Neutrophil (primary cell): Measurements from ENCODE around the gene TRPT1.
"Not testable (repeated sequence)": the region's sequence is repeated elsewhere in the genome, so short reads cannot be mapped to it uniquely, and the experiment has no call there.

Source experiments
- H3K27ac ChIP-seq: fragments of 200-600 bp; sonication (generic); 2 replicates; pipeline ENCODE4 v1.5.1; 2016; ENCODE audit warnings: mild to moderate bottlenecking, moderate library complexity
- H3K27me3 ChIP-seq: fragments of 200-600 bp; sonication (generic); 2 replicates; pipeline ENCODE4 v1.6.0; 2016; ENCODE audit warnings: mild to moderate bottlenecking
- H3K36me3 ChIP-seq: fragments of 200-600 bp; sonication (generic); 2 replicates; pipeline ENCODE4 v1.5.1; 2017
- H3K4me1 ChIP-seq, 2 experiments: fragments of 200-600 bp in 1 of 2; sonication (generic) in 1 of 2; 1 replicate in 1 of 2; 2 replicates in 1 of 2; pipeline versions ENCODE4 v1.5.1 to v1.6.1; 2013 to 2016; ENCODE audit warnings: low read depth in 1 of 2, low read length in 1 of 2, mild to moderate bottlenecking in 1 of 2, moderate library complexity in 1 of 2; ENCODE audit not compliant: control insufficient read depth in 1 of 2, insufficient read depth in 1 of 2
- H3K4me3 ChIP-seq, 2 experiments: fragments of 200-600 bp in 1 of 2; sonication (generic) in 1 of 2; 1 replicate in 1 of 2; 2 replicates in 1 of 2; pipeline ENCODE4 v1.5.1; 2013 to 2016; ENCODE audit warnings: low read depth in 1 of 2, low read length in 1 of 2, mild to moderate bottlenecking in 1 of 2, moderate library complexity in 1 of 2
- H3K9me3 ChIP-seq: fragments of 200-600 bp; sonication (generic); 2 replicates; pipeline ENCODE4 v1.5.1; 2016
- TF ChIP-seq, protein P1 (sequence below): fragments of 200-600 bp; sonication (generic); IDR thresholded peaks from 2 replicates; pipeline ENCODE4 v1.5.1; 2016; ENCODE audit warnings: antibody characterized with exemption

Gene TRPT1

DNA sequence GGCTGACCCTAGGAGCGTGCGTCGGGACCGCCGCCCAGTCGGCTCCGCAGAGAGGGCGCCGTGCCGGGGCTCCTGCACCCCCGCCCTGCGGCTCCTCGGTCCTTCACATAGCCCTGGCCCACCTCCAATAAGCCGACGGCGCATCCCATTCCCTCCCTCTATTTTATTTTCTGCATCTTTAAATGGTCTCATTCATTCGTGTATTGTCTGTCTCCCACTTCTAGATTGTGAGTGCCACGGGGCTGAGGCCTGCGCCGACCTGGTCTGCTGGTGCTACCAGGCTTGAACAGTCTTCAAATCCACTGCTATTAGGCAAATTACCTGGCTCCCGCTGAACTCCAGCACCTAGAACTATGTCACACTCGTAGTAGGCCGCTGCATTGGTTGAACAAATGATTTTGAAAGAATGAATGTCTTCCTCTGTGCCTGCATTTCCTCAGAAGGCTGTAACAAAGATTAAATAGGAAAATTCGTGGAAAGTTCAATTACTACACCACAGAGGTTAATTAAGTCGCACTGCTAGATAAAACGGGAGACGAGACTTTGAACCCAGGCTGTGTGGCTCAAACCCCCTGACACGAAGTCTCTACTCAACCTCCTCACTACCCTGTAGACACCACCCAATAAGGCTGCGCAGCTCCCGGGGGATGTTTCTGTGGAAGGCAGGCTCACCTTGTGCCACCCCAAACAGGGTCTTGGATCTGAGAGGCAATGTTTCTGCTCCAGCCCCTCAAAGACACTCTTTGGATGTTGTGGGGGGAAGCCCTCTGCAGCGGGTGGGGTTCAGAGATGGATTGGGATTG, 21.9 kb upstream of the TRPT1 start:
- no peak overlapping the region for H3K27ac ChIP-seq
- no peaks in the 10 kb centered on the region for H3K9me3 ChIP-seq
- H3K4me3 ChIP-seq: peak overlapping the region; percentile 76 to 85
- H3K36me3 ChIP-seq: no peaks in the 10 kb centered on the region
- peaks cover 49 to 57% of the 10 kb centered on the region in 2 experiments for H3K4me1 ChIP-seq
- TF ChIP-seq, protein P1, sequence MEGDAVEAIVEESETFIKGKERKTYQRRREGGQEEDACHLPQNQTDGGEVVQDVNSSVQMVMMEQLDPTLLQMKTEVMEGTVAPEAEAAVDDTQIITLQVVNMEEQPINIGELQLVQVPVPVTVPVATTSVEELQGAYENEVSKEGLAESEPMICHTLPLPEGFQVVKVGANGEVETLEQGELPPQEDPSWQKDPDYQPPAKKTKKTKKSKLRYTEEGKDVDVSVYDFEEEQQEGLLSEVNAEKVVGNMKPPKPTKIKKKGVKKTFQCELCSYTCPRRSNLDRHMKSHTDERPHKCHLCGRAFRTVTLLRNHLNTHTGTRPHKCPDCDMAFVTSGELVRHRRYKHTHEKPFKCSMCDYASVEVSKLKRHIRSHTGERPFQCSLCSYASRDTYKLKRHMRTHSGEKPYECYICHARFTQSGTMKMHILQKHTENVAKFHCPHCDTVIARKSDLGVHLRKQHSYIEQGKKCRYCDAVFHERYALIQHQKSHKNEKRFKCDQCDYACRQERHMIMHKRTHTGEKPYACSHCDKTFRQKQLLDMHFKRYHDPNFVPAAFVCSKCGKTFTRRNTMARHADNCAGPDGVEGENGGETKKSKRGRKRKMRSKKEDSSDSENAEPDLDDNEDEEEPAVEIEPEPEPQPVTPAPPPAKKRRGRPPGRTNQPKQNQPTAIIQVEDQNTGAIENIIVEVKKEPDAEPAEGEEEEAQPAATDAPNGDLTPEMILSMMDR: no peak
- peaks cover 16% of the 10 kb centered on the region for H3K27me3 ChIP-seq

DNA sequence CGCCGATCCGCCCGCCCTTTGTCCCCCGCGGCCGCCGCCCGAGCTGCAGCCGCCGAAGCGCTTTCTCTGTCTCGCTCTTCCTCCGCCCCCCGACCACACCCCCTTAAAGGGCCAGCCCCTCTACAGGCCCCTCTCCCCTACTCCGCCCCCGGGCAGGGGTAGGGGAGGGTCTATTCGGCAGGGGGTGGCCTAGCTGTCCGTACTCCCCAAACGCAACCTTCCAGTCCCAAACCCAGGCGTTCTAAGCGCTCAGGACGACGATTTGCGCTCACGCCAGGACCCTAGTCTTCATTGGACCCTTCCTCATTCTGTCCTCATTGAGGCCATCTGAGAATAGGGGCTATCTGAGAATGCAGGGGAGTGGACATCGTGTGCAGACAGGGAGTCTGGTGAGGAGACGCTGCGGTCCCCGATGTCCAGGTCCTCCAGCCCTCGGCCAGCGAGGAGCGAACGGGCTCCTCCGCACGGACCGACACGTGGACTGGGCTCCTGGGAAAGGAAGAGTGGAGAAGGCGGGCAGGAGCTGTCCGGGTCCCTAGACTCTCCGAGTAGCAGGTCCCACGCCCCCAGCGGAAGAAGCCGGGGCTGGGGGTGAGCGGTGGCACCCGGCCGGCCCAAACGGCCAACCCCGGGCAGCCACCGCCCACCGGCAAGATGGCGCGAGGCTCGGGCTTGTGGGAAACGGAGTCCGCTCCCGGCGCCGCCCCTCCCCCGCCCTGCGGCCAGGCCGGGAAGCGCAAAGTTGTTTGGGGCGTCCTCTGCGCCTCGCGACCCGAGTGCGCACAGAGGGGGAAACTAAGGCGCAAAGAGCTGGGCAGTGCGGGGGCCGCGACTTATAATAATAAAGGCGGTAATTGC, 21.1 kb upstream of the TRPT1 start, which contains the start of gene PPP1R14B:
TSS of gene PPP1R14B (minus strand) at position 73 of the 858 bp plus-strand sequence. CDS start 270 bp downstream, outside the sequence.
- TF ChIP-seq, protein P1: peak; percentile 41
- Histone ChIP-seq H3K4me1 (peaks cover 50 to 57% of the 10 kb centered on the region in 2 experiments), H3K27ac (peak within 1 kb of the TSS; percentile 59), H3K27me3 (peaks cover 16% of the 10 kb centered on the region), H3K4me3 (peak within 1 kb of the TSS; percentile 76 to 85), H3K9me3 (no peaks in the 10 kb centered on the region), H3K36me3 (no peaks in the 10 kb centered on the region)

DNA sequence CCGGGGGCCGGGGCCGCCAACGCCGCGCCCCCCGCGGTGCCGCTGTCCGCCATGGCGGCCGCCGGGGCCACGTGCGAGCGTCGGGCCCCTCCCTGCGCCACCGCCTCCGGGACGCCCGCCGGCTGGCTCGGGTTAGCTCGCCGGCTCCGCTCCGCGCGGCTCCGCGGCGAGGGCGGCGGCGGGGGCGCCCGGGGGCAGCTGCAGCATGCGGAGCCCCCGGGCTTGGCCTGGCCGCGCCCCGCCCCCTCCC, 20.6 kb upstream of the TRPT1 start:
- not testable (repeated sequence) for H3K36me3 ChIP-seq, H3K27ac ChIP-seq, H3K9me3 ChIP-seq
- peak overlapping the region; percentile 76 to 85 for H3K4me3 ChIP-seq
- peaks cover 16% of the 10 kb centered on the region for H3K27me3 ChIP-seq
- H3K4me1 ChIP-seq: peaks cover 48 to 57% of the 10 kb centered on the region in 2 experiments

DNA sequence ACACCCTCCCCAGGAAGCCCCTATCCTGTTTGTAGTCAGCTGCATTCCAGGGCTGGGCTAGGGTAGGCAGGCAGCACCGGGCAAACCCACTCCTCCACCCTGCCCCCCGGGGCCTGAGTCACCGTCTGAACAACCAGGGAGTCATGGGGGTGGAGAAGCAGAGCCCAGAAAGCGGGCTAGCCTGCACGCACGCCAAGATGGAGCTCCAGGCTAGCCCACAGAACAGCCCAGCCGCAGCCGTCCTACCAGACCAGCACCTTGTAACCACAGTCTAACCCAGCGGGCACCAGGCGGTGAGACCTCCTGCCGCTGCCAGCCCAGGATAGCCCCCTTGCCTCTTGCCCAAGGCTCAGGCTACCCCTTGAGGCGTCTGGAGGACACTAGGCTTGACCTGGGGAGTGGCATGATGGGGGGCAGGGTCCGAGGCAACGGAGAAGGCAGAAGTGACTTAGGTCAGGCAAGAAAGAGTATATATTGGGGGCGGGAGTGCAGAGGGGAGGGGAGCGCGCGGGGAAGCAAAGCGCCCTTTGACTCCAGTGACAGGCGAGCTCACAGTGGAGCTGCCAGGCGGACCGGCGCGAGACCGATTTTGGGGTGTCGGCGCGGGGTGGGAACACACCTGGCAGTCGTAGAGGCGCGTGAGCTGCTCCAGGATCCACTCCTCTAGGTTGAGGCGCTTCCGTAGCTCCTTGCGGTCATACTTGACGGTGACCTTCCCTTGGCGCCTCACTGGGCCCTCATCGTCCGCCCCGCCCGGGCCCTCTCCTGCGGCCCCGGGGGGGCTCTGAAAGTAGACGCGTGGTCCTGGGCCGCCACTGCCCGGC, 20.0 kb upstream of the TRPT1 start:
- H3K27me3 ChIP-seq: peaks cover 16% of the 10 kb centered on the region
- TF ChIP-seq, protein P1: no peak
- H3K27ac ChIP-seq: peak overlapping the region; percentile 13
- peak overlapping the region; percentile 55 to 85 for H3K4me3 ChIP-seq
- no peaks in the 10 kb centered on the region for H3K36me3 ChIP-seq
- H3K4me1 ChIP-seq: peaks cover 47 to 58% of the 10 kb centered on the region in 2 experiments
- H3K9me3 ChIP-seq: no peaks in the 10 kb centered on the region

DNA sequence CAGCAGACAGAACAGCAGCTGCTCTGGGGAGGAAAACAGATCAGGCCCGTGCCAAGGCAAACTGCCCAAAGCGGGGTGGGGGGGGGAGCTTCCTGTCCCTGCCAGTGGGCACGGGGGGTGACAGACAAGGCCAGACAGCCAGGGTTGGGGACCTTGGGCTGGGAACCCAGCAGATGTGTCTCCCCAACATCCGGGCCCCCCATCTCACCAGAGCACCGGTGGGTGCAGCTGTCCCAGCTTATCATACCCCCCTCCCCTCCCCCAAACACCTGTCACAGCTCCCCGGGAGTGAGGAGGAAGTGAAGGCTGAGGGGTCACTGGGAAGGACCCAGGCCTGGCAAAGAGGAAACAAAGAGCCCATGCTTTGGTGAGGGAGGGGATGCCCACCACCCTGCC, 19.4 kb upstream of the TRPT1 start:
- Histone ChIP-seq H3K27me3 (peaks cover 11% of the 10 kb centered on the region), H3K36me3 (no peaks in the 10 kb centered on the region), H3K4me1 (peaks cover 44 to 58% of the 10 kb centered on the region in 2 experiments), H3K9me3 (no peaks in the 10 kb centered on the region), H3K4me3 (peak overlapping the region; percentile 55 to 85), H3K27ac (peak overlapping the region; percentile 13)
- TF ChIP-seq, protein P1: no peak
